Esophagus squamous epithelium (tissue), 5 donors: ENCODE results near the gene PARP6. TPM values are rescaled to one million over a fixed set of nuclear protein-coding genes. Genes with fewer than 3 reads are reported as not detected.

Experiments used
- DNase-seq: peaks from one replicate; lab custom pipeline; 2025; lab: John Stamatoyannopoulos, UW
- H3K27ac ChIP-seq, 4 donors: fragments of 200-600 bp; sonication (generic); one replicate each; pipeline ENCODE4 v1.5.1; 2016 to 2019; ENCODE audit warnings: mild to moderate bottlenecking in 1 of 4
- H3K27me3 ChIP-seq, 4 donors: fragments of 200-600 bp; sonication (generic); 1 replicate in 3 of 4; 2 replicates in 1 of 4; pipeline versions ENCODE4 v1.5.1 to v1.6.0; 2017 to 2021; ENCODE audit warnings: antibody characterized with exemption in 1 of 4
- H3K36me3 ChIP-seq, 3 donors: fragments of 200-600 bp; sonication (generic); one replicate each; pipeline ENCODE4 v1.5.1; 2016 to 2019
- H3K4me1 ChIP-seq, 3 donors: fragments of 200-600 bp; sonication (generic); one replicate each; pipeline ENCODE4 v1.5.1; 2017 to 2019
- H3K4me3 ChIP-seq, 4 donors: fragments of 200-600 bp; sonication (generic); 1 replicate in 3 of 4; 2 replicates in 1 of 4; pipeline ENCODE4 v1.5.1; 2016 to 2019; ENCODE audit warnings: mild to moderate bottlenecking in 2 of 4, moderate library complexity in 1 of 4
- H3K9me3 ChIP-seq, 3 donors: fragments of 200-600 bp; sonication (generic); one replicate each; pipeline ENCODE4 v1.5.1; 2016 to 2019
- POLR2A ChIP-seq, 4 donors: fragments of 450-650 bp; IDR thresholded peaks; one replicate each; pipeline ENCODE4 v1.6.1; 2017; ENCODE audit warnings: antibody characterized with exemption in 4 of 4, mild to moderate bottlenecking in 4 of 4, moderate library complexity in 3 of 4
- WGBS, 2 donors: methylation state at CpG; one replicate each; pipeline ENCODE4 v1.1.5; 2018; 5-methylcytosine and 5-hydroxymethylcytosine counted together
- intact Hi-C: fragments of 100-400 bp; cut with DNase I; formaldehyde crosslinking; loops from one replicate; pipeline ENCODE4 v1.15.0; 2022
- total RNA-seq, 4 donors: library from RNA; depleted of rRNA; stranded (reverse); fragments of >200 nt; gene quantifications; one replicate each; pipeline ENCODE4 v1.1.0, GENCODE V29; 2016
- TF ChIP-seq, protein P1 (sequence below), 6 experiments: fragments of 450-650 bp in 4 of 6; fragments of 200-600 bp in 2 of 6; sonication (generic) in 2 of 6; IDR thresholded peaks; one replicate each; pipeline ENCODE4 v1.5.1; 2016 to 2019; ENCODE audit warnings: antibody characterized with exemption in 6 of 6, mild to moderate bottlenecking in 4 of 6, moderate library complexity in 4 of 6
- donor health status: DM: yes; HTN: yes; CAD: no.

PARP6 gene
- total RNA-seq, 4 donors from 2014 or later: 12.2 to 62.2 (median 31.6) TPM

- no peak for DNase-seq
- Histone ChIP-seq H3K27ac (peak within 1 kb of the TSS; percentile 60 to 78 (median 76)), H3K27me3 (peaks cover 0 to 13% (median 0%) of the 10 kb centered on the region in 4 donors), H3K4me1 (peaks cover 8 to 74% (median 30%) of the 10 kb centered on the region in 3 donors), H3K36me3 (peaks cover 25 to 44% (median 43%) of the 10 kb centered on the region in 3 donors), H3K4me3 (peak within 1 kb of the TSS; percentile 52 to 82 (median 56)), H3K9me3 (no peaks in the 10 kb centered on the region)
- TF ChIP-seq, protein P1, sequence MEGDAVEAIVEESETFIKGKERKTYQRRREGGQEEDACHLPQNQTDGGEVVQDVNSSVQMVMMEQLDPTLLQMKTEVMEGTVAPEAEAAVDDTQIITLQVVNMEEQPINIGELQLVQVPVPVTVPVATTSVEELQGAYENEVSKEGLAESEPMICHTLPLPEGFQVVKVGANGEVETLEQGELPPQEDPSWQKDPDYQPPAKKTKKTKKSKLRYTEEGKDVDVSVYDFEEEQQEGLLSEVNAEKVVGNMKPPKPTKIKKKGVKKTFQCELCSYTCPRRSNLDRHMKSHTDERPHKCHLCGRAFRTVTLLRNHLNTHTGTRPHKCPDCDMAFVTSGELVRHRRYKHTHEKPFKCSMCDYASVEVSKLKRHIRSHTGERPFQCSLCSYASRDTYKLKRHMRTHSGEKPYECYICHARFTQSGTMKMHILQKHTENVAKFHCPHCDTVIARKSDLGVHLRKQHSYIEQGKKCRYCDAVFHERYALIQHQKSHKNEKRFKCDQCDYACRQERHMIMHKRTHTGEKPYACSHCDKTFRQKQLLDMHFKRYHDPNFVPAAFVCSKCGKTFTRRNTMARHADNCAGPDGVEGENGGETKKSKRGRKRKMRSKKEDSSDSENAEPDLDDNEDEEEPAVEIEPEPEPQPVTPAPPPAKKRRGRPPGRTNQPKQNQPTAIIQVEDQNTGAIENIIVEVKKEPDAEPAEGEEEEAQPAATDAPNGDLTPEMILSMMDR (IDR thresholded peaks at IDR 0.05): no peak
- intact Hi-C loops: loop anchor here (5.0 kb wide), 1 partner anchor 75 kb away; the partner anchor contains the start of gene PARP6
- 5 to 33% methylated on average over 4 to 8 of the region's 83 CpGs for WGBS, 2 donors
Measured at GRCh38 chr15:72197460-72198355, 74.6 kb downstream of the PARP6 start, which contains the start of gene GRAMD2A. TSS of gene GRAMD2A (minus strand) at chr15:72197787.

DNA sequence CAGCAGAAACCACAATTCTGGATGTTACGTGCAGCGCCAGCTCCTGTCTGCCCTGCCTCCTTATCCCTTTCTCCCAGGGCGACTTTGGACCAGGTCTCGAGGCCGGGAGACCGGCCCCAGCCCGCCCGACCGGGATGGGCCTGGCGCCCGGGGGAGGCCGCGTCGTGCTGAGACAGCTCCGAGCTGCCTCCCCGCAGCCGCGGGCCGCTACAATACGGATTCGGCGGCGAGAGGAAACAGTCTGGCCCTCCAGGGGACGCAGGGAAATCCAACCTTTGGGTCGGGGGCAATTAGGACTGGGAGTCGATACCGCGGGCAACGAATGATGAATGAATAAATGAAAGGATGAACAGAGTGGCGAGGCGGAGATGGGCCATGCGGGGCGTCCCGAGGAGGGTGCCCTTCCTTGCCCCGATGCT lies 75.3 kb downstream of the PARP6 start:
- Histone ChIP-seq H3K36me3 (peaks cover 19 to 38% (median 36%) of the 10 kb centered on the region in 3 donors), H3K27ac (peak overlapping the region; percentile 60 to 78 (median 76)), H3K27me3 (peaks cover 0 to 13% (median 0%) of the 10 kb centered on the region in 4 donors), H3K9me3 (no peaks in the 10 kb centered on the region), H3K4me3 (peak overlapping the region; percentile 52 to 82 (median 56)), H3K4me1 (peaks cover 4 to 67% (median 26%) of the 10 kb centered on the region in 3 donors)
- no peak for TF ChIP-seq POLR2A (IDR thresholded peaks at IDR 0.05)
- TF ChIP-seq, protein P1 (IDR thresholded peaks at IDR 0.05): no peak
- intact Hi-C loops: loop anchor here (5.0 kb wide), 1 partner anchor 75 kb away; the partner anchor contains the start of gene PARP6
- 11% methylated on average over 15 of the region's 35 CpGs; no CpG with 5 or more reads in 1 of the 2 donors for WGBS, 2 donors
- DNase-seq: no peak

GRCh38 chr15:72196409-72197040 lies 75.8 kb downstream of the PARP6 start:
- H3K4me1 ChIP-seq: peaks cover 4 to 62% (median 26%) of the 10 kb centered on the region in 3 donors
- H3K4me3 ChIP-seq: peak overlapping the region; percentile 52 to 82 (median 56)
- intact Hi-C loops: loop anchor here (5.0 kb wide), 1 partner anchor 76 kb away; the partner anchor contains the start of gene PARP6

DNA sequence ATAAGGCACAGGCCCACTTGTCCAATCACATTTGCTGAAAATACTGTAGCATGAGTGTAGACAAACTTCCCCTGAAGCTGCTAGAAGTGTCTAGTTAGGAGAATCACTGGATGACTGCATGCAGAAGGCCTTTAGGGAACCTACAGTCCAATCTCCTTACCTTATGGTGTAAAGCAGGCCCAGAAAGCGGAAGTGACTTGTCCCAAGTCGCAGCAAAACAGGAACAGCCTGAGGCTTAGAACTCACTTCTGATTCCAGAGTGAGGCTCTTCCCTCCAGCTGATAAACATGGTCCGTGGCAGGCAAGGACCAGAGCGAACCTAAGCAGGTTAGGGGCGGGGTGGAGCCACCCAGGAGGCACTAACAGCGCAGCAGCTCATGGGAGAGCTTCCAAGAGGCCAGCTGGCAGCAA lies 77.2 kb downstream of the PARP6 start:
- H3K4me3 ChIP-seq: no peak overlapping the region
- 16% methylated on average over 4 of the region's 6 CpGs; no CpG with 5 or more reads in 1 of the 2 donors for WGBS, 2 donors
- TF ChIP-seq POLR2A (IDR thresholded peaks at IDR 0.05): no peak
- TF ChIP-seq, protein P1 (IDR thresholded peaks at IDR 0.05): no peak
- peak overlapping the region; percentile 17 to 63 (median 54) for H3K27ac ChIP-seq
- intact Hi-C loops: loop anchor here (5.0 kb wide), 1 partner anchor 77 kb away; the partner anchor contains the start of gene PARP6
- no peaks in the 10 kb centered on the region for H3K9me3 ChIP-seq
- peaks cover 12 to 18% (median 17%) of the 10 kb centered on the region in 3 donors for H3K36me3 ChIP-seq
- peaks cover 4 to 52% (median 26%) of the 10 kb centered on the region in 3 donors for H3K4me1 ChIP-seq
- no peak for DNase-seq
- peaks cover 0 to 13% (median 0%) of the 10 kb centered on the region in 4 donors for H3K27me3 ChIP-seq

More at GRCh38 chr15:72196409-72197040, 75.8 kb downstream of the PARP6 start:
- TF ChIP-seq, protein P1 (IDR thresholded peaks at IDR 0.05): no peak
- no peak for TF ChIP-seq POLR2A (IDR thresholded peaks at IDR 0.05)
- H3K36me3 ChIP-seq: peaks cover 16 to 33% (median 31%) of the 10 kb centered on the region in 3 donors
- H3K27me3 ChIP-seq: peaks cover 0 to 13% (median 0%) of the 10 kb centered on the region in 4 donors
- H3K27ac ChIP-seq: peak overlapping the region; percentile 60 to 78 (median 76)
- 29 to 37% methylated on average over 7 to 13 of the region's 13 CpGs for WGBS, 2 donors
- no peak for DNase-seq
- H3K9me3 ChIP-seq: no peaks in the 10 kb centered on the region
